ENCODE measurements around the gene BOD1L1.
A peak's percentile ranks its signal among the peaks of the same experiment; 100 is the strongest.

- peak; percentile 17 for TF ChIP-seq EZH2 (IDR thresholded peaks at IDR 0.05; ENCODE audit: insufficient read depth, poor library complexity, severe bottlenecking)
- TF ChIP-seq EZH2phosphoT487 (IDR thresholded peaks at IDR 0.05; ENCODE audit: insufficient read depth, low read depth), result no peak
Measured at GRCh38 chr4:13522282-13523104, 105.0 kb downstream of the BOD1L1 start.
